ENCODE measurements around the gene AMN1.
"Not testable (repeated sequence)": the region's sequence is repeated elsewhere in the genome, so short reads cannot be mapped to it uniquely, and the experiment has no call there.

The AMN1 gene

DNA sequence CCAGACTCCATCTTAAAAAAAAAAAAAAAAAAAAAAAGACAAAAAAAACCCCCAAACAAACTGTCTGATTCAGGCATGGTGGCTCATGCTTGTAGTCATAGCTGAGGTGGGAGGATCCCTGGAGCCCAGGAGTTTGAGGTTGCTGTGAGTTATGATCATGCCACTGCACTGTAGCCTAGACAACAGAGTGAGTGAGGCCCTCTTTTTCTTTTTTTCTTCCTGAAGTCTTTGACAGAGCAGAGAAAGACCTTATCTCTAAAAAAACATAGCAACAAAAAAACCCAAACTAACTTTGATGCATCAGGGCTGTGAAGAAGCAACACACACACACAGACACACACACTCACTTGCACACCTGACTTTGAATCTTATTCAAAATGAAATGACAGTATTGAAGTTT is 7.7 kb upstream of the AMN1 start:
- DNase-seq (ENCODE audit: low read depth): no peak
- H3K4me3 ChIP-seq (ENCODE audit: low read depth, low read length): no peak overlapping the region
- TF ChIP-seq, protein P1, sequence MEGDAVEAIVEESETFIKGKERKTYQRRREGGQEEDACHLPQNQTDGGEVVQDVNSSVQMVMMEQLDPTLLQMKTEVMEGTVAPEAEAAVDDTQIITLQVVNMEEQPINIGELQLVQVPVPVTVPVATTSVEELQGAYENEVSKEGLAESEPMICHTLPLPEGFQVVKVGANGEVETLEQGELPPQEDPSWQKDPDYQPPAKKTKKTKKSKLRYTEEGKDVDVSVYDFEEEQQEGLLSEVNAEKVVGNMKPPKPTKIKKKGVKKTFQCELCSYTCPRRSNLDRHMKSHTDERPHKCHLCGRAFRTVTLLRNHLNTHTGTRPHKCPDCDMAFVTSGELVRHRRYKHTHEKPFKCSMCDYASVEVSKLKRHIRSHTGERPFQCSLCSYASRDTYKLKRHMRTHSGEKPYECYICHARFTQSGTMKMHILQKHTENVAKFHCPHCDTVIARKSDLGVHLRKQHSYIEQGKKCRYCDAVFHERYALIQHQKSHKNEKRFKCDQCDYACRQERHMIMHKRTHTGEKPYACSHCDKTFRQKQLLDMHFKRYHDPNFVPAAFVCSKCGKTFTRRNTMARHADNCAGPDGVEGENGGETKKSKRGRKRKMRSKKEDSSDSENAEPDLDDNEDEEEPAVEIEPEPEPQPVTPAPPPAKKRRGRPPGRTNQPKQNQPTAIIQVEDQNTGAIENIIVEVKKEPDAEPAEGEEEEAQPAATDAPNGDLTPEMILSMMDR (IDR thresholded peaks at IDR 0.05; ENCODE audit: low read depth, low read length, missing control alignments): no peak
- in situ Hi-C loops (cut with HindIII; ENCODE audit: low sequenced_read_pairs): no loop called here

DNA sequence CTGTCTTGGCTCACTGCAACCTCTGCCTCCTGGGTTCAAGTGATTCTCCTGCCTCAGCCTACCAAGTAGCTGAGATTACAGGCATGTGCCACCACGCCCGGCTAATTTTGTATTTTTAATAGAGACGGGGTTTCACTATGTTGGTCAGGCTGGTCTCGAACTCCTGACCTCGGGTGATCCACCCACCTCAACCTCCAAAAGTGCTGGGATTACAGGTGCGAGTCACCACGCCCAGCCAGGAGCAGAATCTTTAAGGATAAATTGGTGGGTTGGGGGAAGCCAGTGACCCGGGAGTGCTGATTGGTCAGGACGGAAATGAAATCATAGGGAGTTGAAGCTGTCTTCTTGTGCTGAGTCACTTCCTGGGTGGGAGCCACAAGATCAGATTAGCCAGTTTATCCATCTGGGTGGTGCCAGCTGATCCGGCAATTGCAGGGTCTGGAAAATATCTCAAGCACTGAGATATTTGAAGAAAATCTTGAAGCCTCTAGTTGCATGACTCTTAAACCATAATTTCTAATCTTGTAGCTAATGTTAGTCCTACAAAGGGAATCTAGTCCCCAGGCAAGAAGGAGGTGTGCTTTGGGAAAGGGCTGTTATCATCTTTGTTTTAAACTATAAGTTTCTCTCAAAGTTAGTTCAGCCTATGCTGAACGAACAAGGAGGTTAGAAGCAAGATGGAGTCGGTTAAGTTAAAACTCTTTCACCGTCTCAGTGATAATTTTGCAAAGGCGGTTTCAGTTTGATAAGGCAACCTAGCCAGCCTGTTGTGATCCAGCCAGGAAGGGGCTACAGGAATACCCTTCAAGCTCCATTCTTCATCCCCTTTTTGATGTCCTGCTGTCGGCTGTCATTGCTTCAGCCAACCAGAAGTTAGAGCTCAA is 5.0 kb upstream of the AMN1 start:
- DNase-seq (ENCODE audit: low read depth); H3K4me3 ChIP-seq (ENCODE audit: low read depth, low read length); in situ Hi-C loops (cut with HindIII; ENCODE audit: low sequenced_read_pairs): not testable (repeated sequence)

DNA sequence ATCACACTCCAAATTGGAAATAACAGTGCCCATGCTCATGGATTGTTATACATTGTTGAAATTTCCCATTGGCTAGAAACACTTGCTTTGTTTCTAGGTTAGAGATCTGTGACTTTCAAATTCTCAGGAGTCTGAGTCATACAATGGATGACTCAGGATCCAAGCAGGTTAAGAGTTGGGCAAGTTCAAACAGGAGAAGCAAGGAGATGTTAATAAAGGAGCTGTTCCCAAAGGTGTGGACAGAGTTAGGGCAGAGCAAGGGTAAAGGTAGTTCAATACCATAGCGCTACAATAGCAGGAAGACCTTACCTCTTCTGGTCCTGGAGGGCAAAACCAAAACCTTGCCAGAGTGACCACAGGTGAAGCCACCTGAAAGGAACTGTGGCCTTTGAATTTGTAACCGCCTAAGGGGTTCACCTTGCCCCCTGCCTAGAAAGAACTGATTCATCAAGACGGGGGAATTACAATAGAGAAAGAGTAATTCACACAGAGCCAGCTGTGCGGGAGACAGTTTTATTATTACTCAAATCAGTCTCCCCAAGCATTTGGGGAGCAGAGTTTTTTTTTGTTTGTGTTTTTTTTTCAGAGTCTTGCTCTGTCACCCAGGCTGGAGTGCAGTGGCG is 4.2 kb upstream of the AMN1 start:
- TF ChIP-seq, protein P1 (IDR thresholded peaks at IDR 0.05; ENCODE audit: low read depth, low read length, missing control alignments): no peak

DNA sequence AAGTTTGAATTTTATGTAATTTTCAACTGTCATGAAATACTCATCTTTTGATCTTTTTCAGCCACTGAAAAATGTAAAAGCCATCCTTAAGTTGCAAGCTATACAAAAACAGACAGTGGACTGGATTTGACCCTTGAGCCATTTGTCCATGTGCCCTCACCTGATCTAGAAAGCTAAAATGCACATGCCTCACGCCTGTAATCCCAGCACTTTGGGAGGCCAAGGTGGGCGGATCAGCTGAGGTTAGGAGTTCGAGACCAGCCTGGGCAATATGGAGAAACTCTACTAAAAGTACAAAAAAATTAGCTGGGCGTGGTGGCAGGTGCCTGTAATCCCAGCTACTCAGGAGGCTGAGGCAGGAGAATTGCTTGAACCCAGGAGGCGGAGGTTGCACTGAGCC is 2.4 kb upstream of the AMN1 start:
- DNase-seq (ENCODE audit: low read depth); in situ Hi-C loops (cut with HindIII; ENCODE audit: low sequenced_read_pairs); H3K4me3 ChIP-seq (ENCODE audit: low read depth, low read length): not testable (repeated sequence)

More for the DNA sequence above, 4.2 kb upstream of the AMN1 start:
- H3K4me3 ChIP-seq (ENCODE audit: low read depth, low read length): no peak overlapping the region
- in situ Hi-C loops (cut with HindIII; ENCODE audit: low sequenced_read_pairs): no loop called here
- DNase-seq (ENCODE audit: low read depth): peak; percentile 63

DNA sequence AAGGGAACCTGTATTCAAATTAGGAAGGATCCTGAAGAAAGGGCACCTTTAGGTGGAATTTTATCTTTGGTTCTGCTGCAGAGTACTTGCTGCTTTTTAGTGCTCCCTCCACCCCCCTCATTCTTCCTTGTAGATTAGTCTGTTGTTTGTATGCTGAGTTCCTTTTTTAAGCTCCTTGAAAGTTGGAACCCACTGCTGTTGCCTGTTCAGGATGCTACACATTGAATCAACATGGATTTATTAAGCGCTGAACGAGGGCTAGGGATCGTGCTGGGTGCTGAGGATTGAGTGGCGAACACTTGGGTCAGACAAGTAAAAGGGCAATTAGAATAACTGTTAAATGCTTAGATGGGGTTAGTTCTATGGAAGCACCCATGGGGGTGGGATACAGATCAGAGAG is 884 bp upstream of the AMN1 start:
- in situ Hi-C loops (cut with HindIII; ENCODE audit: low sequenced_read_pairs): loop anchor here (5.0 kb wide), 1 partner anchor 77 kb away; no protein-coding TSS in a partner anchor
- no peak for DNase-seq (ENCODE audit: low read depth)
- TF ChIP-seq, protein P1 (IDR thresholded peaks at IDR 0.05; ENCODE audit: low read depth, low read length, missing control alignments): no peak
- H3K4me3 ChIP-seq (ENCODE audit: low read depth, low read length): peak overlapping the region; percentile 66

DNA sequence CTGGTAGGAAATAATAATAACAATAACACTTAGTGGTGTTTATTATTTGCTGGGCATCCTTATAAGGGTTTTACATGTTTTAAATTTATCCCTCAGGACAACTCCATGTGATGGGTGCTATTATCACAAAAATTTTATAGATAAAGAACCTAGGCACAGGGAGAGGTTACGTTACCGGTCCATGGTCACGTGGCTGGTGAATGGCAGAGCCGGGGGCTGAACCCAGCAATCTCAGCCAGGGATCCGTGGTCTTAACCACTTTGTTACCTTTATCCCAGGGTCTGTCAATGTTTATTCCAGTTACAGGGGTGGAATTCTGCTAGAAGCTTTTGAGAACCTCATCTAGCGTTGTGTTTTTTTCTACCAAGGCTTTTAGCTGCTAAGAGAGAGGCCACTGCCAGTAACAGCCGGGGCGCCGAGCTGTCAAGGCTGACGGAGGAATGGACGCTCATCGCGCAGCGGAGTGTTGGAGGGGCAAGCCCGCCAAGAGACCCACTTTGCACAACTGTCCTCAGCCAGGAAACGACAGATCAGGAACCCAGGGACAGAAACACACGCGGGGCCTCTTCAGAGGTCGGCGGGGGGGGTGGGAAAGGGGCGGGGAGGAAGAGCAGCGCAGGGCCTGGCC is 418 bp downstream of the AMN1 start:
- DNase-seq (ENCODE audit: low read depth): no peak
- H3K4me3 ChIP-seq (ENCODE audit: low read depth, low read length): peak overlapping the region; percentile 66
- TF ChIP-seq, protein P1 (IDR thresholded peaks at IDR 0.05; ENCODE audit: low read depth, low read length, missing control alignments): no peak
- in situ Hi-C loops (cut with HindIII; ENCODE audit: low sequenced_read_pairs): loop anchor here (5.0 kb wide), 1 partner anchor 76 kb away; no protein-coding TSS in a partner anchor

DNA sequence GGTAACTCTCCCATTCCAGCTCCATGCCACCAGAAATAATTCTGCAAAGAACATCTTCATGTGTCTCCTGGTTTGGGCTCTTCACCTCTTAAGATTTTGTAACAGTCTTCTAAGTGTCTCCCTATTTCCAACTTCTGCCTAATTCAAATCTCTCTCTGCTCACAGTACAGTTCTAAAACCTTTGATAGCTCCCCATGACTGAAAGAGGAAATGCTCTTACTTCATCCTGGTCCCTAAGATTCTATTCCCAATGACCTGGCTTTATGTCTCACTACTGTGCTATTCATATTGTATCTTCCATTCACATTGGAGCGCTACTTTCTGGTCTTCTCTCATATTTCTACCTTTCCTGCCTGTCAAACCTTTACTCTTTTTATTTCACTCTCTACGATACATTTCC is 1.6 kb downstream of the AMN1 start:
- DNase-seq (ENCODE audit: low read depth): no peak
- H3K4me3 ChIP-seq (ENCODE audit: low read depth, low read length): no peak overlapping the region
- in situ Hi-C loops (cut with HindIII; ENCODE audit: low sequenced_read_pairs): loop anchor here (5.0 kb wide), 1 partner anchor 75 kb away; no protein-coding TSS in a partner anchor
- TF ChIP-seq, protein P1 (IDR thresholded peaks at IDR 0.05; ENCODE audit: low read depth, low read length, missing control alignments): no peak
